Keratinocyte (primary cell): ENCODE measurements around the gene DNAH8. TPM values are rescaled to one million over a fixed set of nuclear protein-coding genes. Genes with fewer than 3 reads are reported as not detected.

Experiments used
- DNase-seq: peaks from one replicate; pipeline ENCODE4 v3.0.0-alpha.2; 2011; ENCODE audit warnings: low read depth, missing footprints, low spot score
- FAIRE-seq: peaks from 2 replicates; lab custom pipeline; 2011; peaks lifted over from hg19 to GRCh38; lab: Jason Lieb, UNC
- H2AFZ ChIP-seq: 2 replicates; pipeline ENCODE4 v1.6.0; 2012; ENCODE audit warnings: low read length, control low read depth, inconsistent platforms; ENCODE audit not compliant: control insufficient read depth
- H3K27ac ChIP-seq: 2 replicates; pipeline ENCODE4 v1.5.1; 2011; ENCODE audit warnings: low read length; ENCODE audit not compliant: control insufficient read depth, insufficient read depth
- H3K27me3 ChIP-seq: 3 replicates; pipeline ENCODE4 v1.6.0; 2011; ENCODE audit warnings: low read length; ENCODE audit not compliant: control insufficient read depth, insufficient read depth; ENCODE audit errors: extremely low read depth
- H3K36me3 ChIP-seq, 2 experiments: 2 replicates in 1 of 2; 3 replicates in 1 of 2; pipeline ENCODE4 v1.5.1; 2011; ENCODE audit warnings: low read length in 2 of 2, mild to moderate bottlenecking in 1 of 2; ENCODE audit not compliant: control insufficient read depth in 2 of 2, insufficient read depth in 2 of 2; ENCODE audit errors: extremely low read depth in 1 of 2
- H3K4me1 ChIP-seq: 3 replicates; pipeline ENCODE4 v1.5.1; 2011; ENCODE audit warnings: low read length; ENCODE audit not compliant: control insufficient read depth, insufficient read depth; ENCODE audit errors: extremely low read depth
- H3K4me2 ChIP-seq: 3 replicates; pipeline ENCODE4 v1.6.0; 2011; ENCODE audit warnings: low read depth, low read length; ENCODE audit not compliant: control insufficient read depth, insufficient read depth; ENCODE audit errors: extremely low read depth
- H3K4me3 ChIP-seq, 3 experiments: fragments of 200-600 bp in 1 of 3; sonication (generic) in 1 of 3; 2 replicates in 2 of 3; 3 replicates in 1 of 3; pipeline ENCODE4 v1.5.1; 2011 to 2016; ENCODE audit warnings: low read length in 3 of 3, mild to moderate bottlenecking in 3 of 3, control low read depth in 2 of 3, inconsistent platforms in 1 of 3, low read depth in 1 of 3, mixed read lengths in 1 of 3, mixed run types in 1 of 3, moderate library complexity in 1 of 3; ENCODE audit not compliant: control insufficient read depth in 2 of 3, insufficient read depth in 2 of 3; ENCODE audit errors: extremely low read depth in 1 of 3
- H3K79me2 ChIP-seq: 2 replicates; pipeline ENCODE4 v1.6.0; 2012; ENCODE audit warnings: low read length; ENCODE audit not compliant: control insufficient read depth, insufficient read depth
- H3K9ac ChIP-seq: 3 replicates; pipeline ENCODE4 v1.6.0; 2011; ENCODE audit warnings: low read length; ENCODE audit not compliant: control insufficient read depth, insufficient read depth; ENCODE audit errors: extremely low read depth
- H3K9me1 ChIP-seq: 3 replicates; pipeline ENCODE4 v1.6.0; 2011; ENCODE audit warnings: low read length; ENCODE audit not compliant: control insufficient read depth, insufficient read depth; ENCODE audit errors: extremely low read depth
- H3K9me3 ChIP-seq: 2 replicates; pipeline ENCODE4 v1.5.1; 2012; ENCODE audit warnings: low read depth, low read length; ENCODE audit not compliant: control insufficient read depth
- H4K20me1 ChIP-seq: 3 replicates; pipeline ENCODE4 v1.6.0; 2011; ENCODE audit warnings: low read length; ENCODE audit not compliant: control insufficient read depth, insufficient read depth; ENCODE audit errors: extremely low read depth
- EZH2 ChIP-seq: IDR thresholded peaks from one replicate; pipeline ENCODE4 v1.6.1; 2012; ENCODE audit warnings: inconsistent platforms, mild to moderate bottlenecking, low read length, moderate library complexity
- dilution Hi-C: fragments of 300-500 bp; cut with MboI; formaldehyde crosslinking; loops from one replicate; pipeline ENCODE4 v1.7.0; 2020; ENCODE audit warnings: low sequenced_read_pairs; ENCODE audit not compliant: extremely low pct_ligation_motif_present
- polyA plus RNA-seq, 5 experiments: library from polyadenylated mRNA; depleted of rRNA in 3 of 5; stranded (reverse) in 3 of 5; stranded (forward) in 1 of 5; unstranded in 1 of 5; fragments of >200 nt; gene quantifications; 1 replicate in 1 of 5; 2 replicates in 3 of 5; 3 replicates in 1 of 5; pipeline versions ENCODE4 v1.2.1 to v1.2.3, GENCODE V29; 2011 to 2012; ENCODE audit warnings: missing spikeins in 2 of 5, low read depth in 1 of 5, low replicate concordance in 1 of 5
- TF ChIP-seq, protein P1 (sequence below), 3 experiments: IDR thresholded peaks in 1 of 3; conservative IDR thresholded peaks in 1 of 3; optimal IDR thresholded peaks in 1 of 3; 2 replicates in 2 of 3; 3 replicates in 1 of 3; pipeline versions ENCODE3 to v1.5.1; 2011; ENCODE audit warnings: low read length in 3 of 3, mild to moderate bottlenecking in 3 of 3, moderate library complexity in 2 of 3, control low read depth in 1 of 3, inconsistent platforms in 1 of 3; ENCODE audit not compliant: insufficient read depth in 2 of 3; ENCODE audit errors: extremely low read depth in 1 of 3

Gene DNAH8
- polyA plus RNA-seq, 1 donor (not counting 4 experiments of a cell fraction or from before 2014, with no cell fraction given), result 0.01 TPM

DNA sequence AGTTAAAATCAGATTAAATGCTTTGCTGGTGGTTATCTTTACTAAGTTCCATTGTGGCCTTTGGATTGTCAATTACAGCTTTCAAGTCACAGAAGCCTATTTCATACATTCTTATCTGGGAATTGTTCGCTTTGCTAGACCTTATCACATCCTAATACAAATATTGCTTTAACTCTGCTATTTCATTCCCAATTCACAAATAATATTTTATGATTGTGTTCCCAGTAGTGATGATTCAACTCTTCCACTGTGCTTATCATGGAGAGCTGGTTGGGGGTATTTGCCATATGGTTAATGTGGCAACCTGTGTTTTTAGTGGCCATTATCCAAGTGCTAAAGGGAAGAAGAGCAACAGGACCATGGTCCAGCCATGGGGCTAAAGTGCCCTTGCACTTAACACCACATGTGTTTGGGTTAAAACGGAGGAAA lies 260.5 kb downstream of the DNAH8 start:
- FAIRE-seq (no peak), DNase-seq (no peak)
- Histone ChIP-seq H3K27ac (no peak overlapping the region), H3K4me1 (no peaks in the 10 kb centered on the region), H3K9ac (no peak overlapping the region), H3K79me2 (no peaks in the 10 kb centered on the region), H3K9me3 (no peaks in the 10 kb centered on the region), H3K9me1 (no peaks in the 10 kb centered on the region), H3K4me2 (no peak overlapping the region), H3K4me3 (no peak overlapping the region), H3K36me3 (no peaks in the 10 kb centered on the region), H3K27me3 (peaks cover 20% of the 10 kb centered on the region), H2AFZ (no peak overlapping the region), H4K20me1 (no peaks in the 10 kb centered on the region)
- TF ChIP-seq EZH2, result no peak
- TF ChIP-seq, protein P1, sequence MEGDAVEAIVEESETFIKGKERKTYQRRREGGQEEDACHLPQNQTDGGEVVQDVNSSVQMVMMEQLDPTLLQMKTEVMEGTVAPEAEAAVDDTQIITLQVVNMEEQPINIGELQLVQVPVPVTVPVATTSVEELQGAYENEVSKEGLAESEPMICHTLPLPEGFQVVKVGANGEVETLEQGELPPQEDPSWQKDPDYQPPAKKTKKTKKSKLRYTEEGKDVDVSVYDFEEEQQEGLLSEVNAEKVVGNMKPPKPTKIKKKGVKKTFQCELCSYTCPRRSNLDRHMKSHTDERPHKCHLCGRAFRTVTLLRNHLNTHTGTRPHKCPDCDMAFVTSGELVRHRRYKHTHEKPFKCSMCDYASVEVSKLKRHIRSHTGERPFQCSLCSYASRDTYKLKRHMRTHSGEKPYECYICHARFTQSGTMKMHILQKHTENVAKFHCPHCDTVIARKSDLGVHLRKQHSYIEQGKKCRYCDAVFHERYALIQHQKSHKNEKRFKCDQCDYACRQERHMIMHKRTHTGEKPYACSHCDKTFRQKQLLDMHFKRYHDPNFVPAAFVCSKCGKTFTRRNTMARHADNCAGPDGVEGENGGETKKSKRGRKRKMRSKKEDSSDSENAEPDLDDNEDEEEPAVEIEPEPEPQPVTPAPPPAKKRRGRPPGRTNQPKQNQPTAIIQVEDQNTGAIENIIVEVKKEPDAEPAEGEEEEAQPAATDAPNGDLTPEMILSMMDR (optimal IDR thresholded peaks at IDR 0.05 in 1 of 3, IDR thresholded peaks at IDR 0.05 in 1 of 3, conservative IDR thresholded peaks at IDR 0.05 in 1 of 3; ENCODE audit: extremely low read depth in 1 of 3, insufficient read depth in 2 of 3, low read length in 3 of 3), result no peak
- dilution Hi-C loops, result no loop called here

- Histone ChIP-seq H2AFZ (no peak overlapping the region), H3K27me3 (peaks cover 22% of the 10 kb centered on the region), H3K36me3 (no peaks in the 10 kb centered on the region), H3K9me1 (no peaks in the 10 kb centered on the region), H4K20me1 (no peaks in the 10 kb centered on the region), H3K79me2 (no peaks in the 10 kb centered on the region), H3K4me1 (no peaks in the 10 kb centered on the region), H3K9ac (no peak overlapping the region), H3K4me2 (no peak overlapping the region), H3K4me3 (no peak overlapping the region), H3K9me3 (no peaks in the 10 kb centered on the region), H3K27ac (no peak overlapping the region)
- DNase-seq, result no peak
- dilution Hi-C loops, result no loop called here
- TF ChIP-seq, protein P1 (optimal IDR thresholded peaks at IDR 0.05 in 1 of 3, IDR thresholded peaks at IDR 0.05 in 1 of 3, conservative IDR thresholded peaks at IDR 0.05 in 1 of 3; ENCODE audit: extremely low read depth in 1 of 3, insufficient read depth in 2 of 3, low read length in 3 of 3), result no peak
- no peak for TF ChIP-seq EZH2
- no peak for FAIRE-seq
These were observed 260.9 kb downstream of the DNAH8 start for GRCh38 chr6:38976051-38976450.
